Loucy (cell line): ENCODE measurements around the gene ANKRD33.

Source experiments
- H2AFZ ChIP-seq: fragments of 200-600 bp; sonication (generic); 2 replicates; pipeline ENCODE4 v1.6.0; 2016; ENCODE audit warnings: antibody characterized with exemption, mild to moderate bottlenecking, low read length, moderate library complexity
- H3F3A ChIP-seq: fragments of 200-600 bp; 2 replicates; pipeline ENCODE4 v1.6.0; 2016; ENCODE audit warnings: antibody characterized with exemption, low read depth, mild to moderate bottlenecking
- H3K27me3 ChIP-seq: fragments of 200-600 bp; sonication (generic); 2 replicates; pipeline ENCODE4 v1.6.1; 2014; ENCODE audit warnings: low read length, mild to moderate bottlenecking; ENCODE audit not compliant: insufficient read depth, poor library complexity, severe bottlenecking
- H3K36me3 ChIP-seq: fragments of 200-600 bp; sonication (generic); 2 replicates; pipeline ENCODE4 v1.6.1; 2016; ENCODE audit warnings: low read length; ENCODE audit not compliant: insufficient read depth
- H3K4me1 ChIP-seq: fragments of 200-600 bp; sonication (generic); 2 replicates; pipeline ENCODE4 v1.5.1; 2014; ENCODE audit warnings: low read length, mild to moderate bottlenecking; ENCODE audit not compliant: insufficient read depth, poor library complexity, severe bottlenecking
- H3K4me2 ChIP-seq: fragments of 200-600 bp; sonication (generic); 2 replicates; pipeline ENCODE4 v1.6.0; 2014; ENCODE audit warnings: antibody characterized with exemption, low read length, low read depth, mild to moderate bottlenecking; ENCODE audit not compliant: poor library complexity, severe bottlenecking
- H3K4me3 ChIP-seq: fragments of 200-600 bp; sonication (generic); 2 replicates; pipeline ENCODE4 v1.5.1; 2014; ENCODE audit warnings: low read length, mild to moderate bottlenecking, mixed read lengths; ENCODE audit not compliant: poor library complexity, severe bottlenecking
- H3K79me2 ChIP-seq: fragments of 200-600 bp; sonication (generic); 2 replicates; pipeline ENCODE4 v1.6.1; 2014; ENCODE audit warnings: low read length; ENCODE audit not compliant: insufficient read depth
- H3K9ac ChIP-seq: fragments of 200-600 bp; sonication (generic); 2 replicates; pipeline ENCODE4 v1.6.0; 2014; ENCODE audit warnings: mild to moderate bottlenecking, low read depth, low read length, moderate library complexity; ENCODE audit not compliant: poor library complexity, severe bottlenecking
- H3K9me2 ChIP-seq: fragments of 200-600 bp; sonication (generic); replicated peaks from 2 replicates; pipeline ENCODE4 v1.6.1; 2016; ENCODE audit warnings: low read depth, low read length, mixed read lengths
- H3K9me3 ChIP-seq: fragments of 200-600 bp; sonication (generic); 2 replicates; pipeline ENCODE4 v1.6.1; 2014; ENCODE audit warnings: mild to moderate bottlenecking, antibody characterized with exemption, low read length, low read depth; ENCODE audit not compliant: insufficient read depth
- H4K20me1 ChIP-seq: fragments of 200-600 bp; sonication (generic); 2 replicates; pipeline ENCODE4 v1.6.0; 2014; ENCODE audit warnings: antibody characterized with exemption, low read length, mild to moderate bottlenecking; ENCODE audit not compliant: insufficient read depth, poor library complexity, severe bottlenecking
- EZH2phosphoT487 ChIP-seq: fragments of 200-600 bp; IDR thresholded peaks from 2 replicates; pipeline ENCODE4 v1.6.1; 2018; ENCODE audit warnings: antibody characterized with exemption, mild to moderate bottlenecking, moderate library complexity, borderline replicate concordance
- TF ChIP-seq, protein P1 (sequence below): fragments of 200-600 bp; sonication (generic); conservative IDR thresholded peaks from 2 replicates; pipeline ENCODE4 v1.5.1; 2014; ENCODE audit warnings: mild to moderate bottlenecking, antibody characterized with exemption, low read length

ANKRD33 gene

DNA sequence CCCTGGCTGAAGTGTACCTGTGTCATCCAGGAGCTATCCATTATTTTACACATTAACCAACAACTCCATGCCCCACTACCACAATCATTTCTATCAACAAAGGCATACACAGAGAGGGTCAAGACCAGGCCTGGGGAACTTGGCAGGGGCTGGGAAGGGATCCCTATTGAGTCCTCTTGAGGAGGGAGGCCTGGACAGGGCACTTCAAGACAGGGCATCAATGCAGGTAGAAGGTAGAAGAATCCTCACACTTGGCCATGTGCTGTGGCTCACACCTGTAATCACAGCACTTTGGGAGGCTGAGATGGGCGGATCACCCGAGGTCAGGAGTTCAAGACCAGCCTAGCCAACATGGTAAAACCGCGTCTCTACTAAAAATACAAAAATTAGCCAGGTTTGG is 13.4 kb upstream of the ANKRD33 start:
- Histone ChIP-seq H3K9me2 (no peaks in the 10 kb centered on the region), H3K4me1 (peaks cover 6% of the 10 kb centered on the region), H3F3A (no peaks in the 10 kb centered on the region), H3K79me2 (no peaks in the 10 kb centered on the region), H2AFZ (no peak overlapping the region), H4K20me1 (no peaks in the 10 kb centered on the region), H3K4me2 (no peak overlapping the region), H3K4me3 (no peak overlapping the region), H3K9me3 (no peaks in the 10 kb centered on the region), H3K27me3 (no peaks in the 10 kb centered on the region), H3K36me3 (no peaks in the 10 kb centered on the region), H3K9ac (no peak overlapping the region)
- TF ChIP-seq, protein P1, sequence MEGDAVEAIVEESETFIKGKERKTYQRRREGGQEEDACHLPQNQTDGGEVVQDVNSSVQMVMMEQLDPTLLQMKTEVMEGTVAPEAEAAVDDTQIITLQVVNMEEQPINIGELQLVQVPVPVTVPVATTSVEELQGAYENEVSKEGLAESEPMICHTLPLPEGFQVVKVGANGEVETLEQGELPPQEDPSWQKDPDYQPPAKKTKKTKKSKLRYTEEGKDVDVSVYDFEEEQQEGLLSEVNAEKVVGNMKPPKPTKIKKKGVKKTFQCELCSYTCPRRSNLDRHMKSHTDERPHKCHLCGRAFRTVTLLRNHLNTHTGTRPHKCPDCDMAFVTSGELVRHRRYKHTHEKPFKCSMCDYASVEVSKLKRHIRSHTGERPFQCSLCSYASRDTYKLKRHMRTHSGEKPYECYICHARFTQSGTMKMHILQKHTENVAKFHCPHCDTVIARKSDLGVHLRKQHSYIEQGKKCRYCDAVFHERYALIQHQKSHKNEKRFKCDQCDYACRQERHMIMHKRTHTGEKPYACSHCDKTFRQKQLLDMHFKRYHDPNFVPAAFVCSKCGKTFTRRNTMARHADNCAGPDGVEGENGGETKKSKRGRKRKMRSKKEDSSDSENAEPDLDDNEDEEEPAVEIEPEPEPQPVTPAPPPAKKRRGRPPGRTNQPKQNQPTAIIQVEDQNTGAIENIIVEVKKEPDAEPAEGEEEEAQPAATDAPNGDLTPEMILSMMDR: no peak
- TF ChIP-seq EZH2phosphoT487: no peak

DNA sequence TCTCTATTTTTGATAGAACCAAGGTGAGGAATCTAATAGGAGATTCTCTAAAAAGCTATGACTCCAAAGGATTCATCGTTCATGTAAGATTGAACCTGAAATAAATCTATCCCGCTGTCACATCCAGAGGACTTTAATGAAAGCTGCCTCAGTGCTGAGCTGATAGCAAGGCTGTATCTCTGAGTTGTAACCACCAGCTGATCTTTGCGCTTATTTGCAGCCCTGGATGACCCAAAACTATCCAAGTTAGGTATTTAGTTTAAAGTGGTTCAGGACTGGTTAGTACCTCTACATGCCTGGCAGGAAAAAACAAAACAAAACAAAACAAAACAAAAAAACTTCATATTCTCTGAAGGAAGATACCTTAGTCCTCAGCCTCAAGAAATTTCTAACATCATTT is 8.8 kb upstream of the ANKRD33 start:
- no peaks in the 10 kb centered on the region for H3K4me1 ChIP-seq
- no peak overlapping the region for H3K4me3 ChIP-seq
- no peaks in the 10 kb centered on the region for H3F3A ChIP-seq
- no peak overlapping the region for H3K4me2 ChIP-seq
- no peaks in the 10 kb centered on the region for H3K9me2 ChIP-seq
- no peaks in the 10 kb centered on the region for H3K36me3 ChIP-seq
- no peak overlapping the region for H2AFZ ChIP-seq
- TF ChIP-seq EZH2phosphoT487: no peak
- TF ChIP-seq, protein P1: no peak
- H4K20me1 ChIP-seq: no peaks in the 10 kb centered on the region
- no peak overlapping the region for H3K9ac ChIP-seq
- no peaks in the 10 kb centered on the region for H3K27me3 ChIP-seq
- no peaks in the 10 kb centered on the region for H3K79me2 ChIP-seq
- no peaks in the 10 kb centered on the region for H3K9me3 ChIP-seq

DNA sequence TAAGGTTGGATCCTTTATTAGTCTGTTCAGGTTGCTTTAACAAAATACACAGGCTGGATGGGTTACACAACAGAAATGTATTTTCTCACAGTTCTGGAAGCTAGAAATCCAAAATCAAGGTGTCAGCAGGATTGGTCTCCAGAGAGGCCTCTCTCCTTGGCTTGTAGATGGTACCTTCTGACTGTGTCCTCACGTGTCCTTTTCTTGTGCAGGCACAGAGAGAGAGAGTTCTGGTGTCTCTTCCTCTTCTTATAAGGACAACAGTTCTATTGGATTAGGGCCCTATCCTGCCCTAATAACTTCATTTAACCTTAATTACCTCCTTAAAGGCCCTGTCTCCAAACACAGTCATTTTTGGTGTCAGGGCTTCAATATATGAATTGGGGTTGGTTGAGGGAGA is 4.6 kb upstream of the ANKRD33 start:
- no peak overlapping the region for H3K4me3 ChIP-seq
- H3K27me3 ChIP-seq: no peaks in the 10 kb centered on the region
- H3K4me2 ChIP-seq: no peak overlapping the region
- peaks cover 15% of the 10 kb centered on the region for H3K4me1 ChIP-seq
- H3K9ac ChIP-seq: no peak overlapping the region
- H4K20me1 ChIP-seq: no peaks in the 10 kb centered on the region
- no peak overlapping the region for H2AFZ ChIP-seq
- no peaks in the 10 kb centered on the region for H3K9me3 ChIP-seq
- no peaks in the 10 kb centered on the region for H3K9me2 ChIP-seq
- no peaks in the 10 kb centered on the region for H3F3A ChIP-seq
- H3K36me3 ChIP-seq: no peaks in the 10 kb centered on the region
- no peaks in the 10 kb centered on the region for H3K79me2 ChIP-seq
- no peak for TF ChIP-seq EZH2phosphoT487
- TF ChIP-seq, protein P1: no peak
